ENCODE measurements around the gene SPESP1.

SPESP1 gene

DNA sequence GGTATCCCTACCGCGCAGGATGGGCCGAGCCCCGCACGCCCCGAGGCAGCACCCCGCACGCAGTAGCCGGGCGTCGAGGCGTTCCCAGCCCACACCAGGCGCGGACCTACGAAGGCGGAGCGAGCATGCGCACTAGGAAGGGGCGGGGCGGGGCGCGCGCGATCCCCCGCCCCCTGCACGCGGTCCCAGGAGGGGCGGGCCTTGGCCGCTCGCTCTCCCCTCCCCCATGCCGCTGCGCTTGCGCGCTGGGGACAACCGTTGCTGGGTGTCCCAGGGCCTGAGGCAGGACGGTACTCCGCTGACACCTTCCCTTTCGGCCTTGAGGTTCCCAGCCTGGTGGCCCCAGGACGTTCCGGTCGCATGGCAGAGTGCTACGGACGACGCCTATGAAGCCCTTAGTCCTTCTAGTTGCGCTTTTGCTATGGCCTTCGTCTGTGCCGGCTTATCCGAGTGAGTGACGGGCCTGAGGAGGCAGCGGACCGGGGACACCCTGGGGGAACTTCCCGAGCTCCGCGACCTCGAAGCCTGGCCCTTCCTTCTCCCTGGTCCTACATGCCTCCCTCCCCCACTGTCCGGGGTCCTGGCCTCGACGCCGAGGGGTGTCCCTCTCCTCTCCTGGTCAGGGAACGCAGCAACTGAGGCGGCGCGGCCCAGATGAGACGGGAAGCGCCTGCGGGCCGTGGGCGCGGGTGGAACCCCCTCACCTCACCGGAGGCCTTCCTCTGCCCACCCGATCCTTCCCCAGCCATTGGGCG lies at the start of gene SPESP1:
TSS of gene SPESP1 (plus strand) at position 258 of the 755 bp plus-strand sequence. CDS start at position 387, 129 bp downstream.
- Histone ChIP-seq H3K36me3 (ENCODE audit: control insufficient read depth, insufficient read depth, low read length) (no peaks in the 10 kb centered on the region), H3K9ac (ENCODE audit: low read depth, low read length) (no peak within 1 kb of the TSS), H3K9me3 (ENCODE audit: control insufficient read depth, insufficient read depth, low read length) (no peaks in the 10 kb centered on the region), H3K4me1 (ENCODE audit: control insufficient read depth, insufficient read depth, low read length) (no peaks in the 10 kb centered on the region), H3K4me3 (ENCODE audit: low read depth, low read length) (no peak within 1 kb of the TSS), H3K27me3 (ENCODE audit: control insufficient read depth, insufficient read depth, low read length) (no peaks in the 10 kb centered on the region)

GRCh38 chr15:68885070-68885469 lies 45.3 kb upstream of the SPESP1 start:
- H3K36me3 ChIP-seq (ENCODE audit: control insufficient read depth, insufficient read depth, low read length), result no peaks in the 10 kb centered on the region
- H3K9ac ChIP-seq (ENCODE audit: low read depth, low read length), result no peak overlapping the region
- no peaks in the 10 kb centered on the region for H3K27me3 ChIP-seq (ENCODE audit: control insufficient read depth, insufficient read depth, low read length)
- no peaks in the 10 kb centered on the region for H3K4me1 ChIP-seq (ENCODE audit: control insufficient read depth, insufficient read depth, low read length)
- no peak overlapping the region for H3K4me3 ChIP-seq (ENCODE audit: low read depth, low read length)
- H3K9me3 ChIP-seq (ENCODE audit: control insufficient read depth, insufficient read depth, low read length), result no peaks in the 10 kb centered on the region

DNA sequence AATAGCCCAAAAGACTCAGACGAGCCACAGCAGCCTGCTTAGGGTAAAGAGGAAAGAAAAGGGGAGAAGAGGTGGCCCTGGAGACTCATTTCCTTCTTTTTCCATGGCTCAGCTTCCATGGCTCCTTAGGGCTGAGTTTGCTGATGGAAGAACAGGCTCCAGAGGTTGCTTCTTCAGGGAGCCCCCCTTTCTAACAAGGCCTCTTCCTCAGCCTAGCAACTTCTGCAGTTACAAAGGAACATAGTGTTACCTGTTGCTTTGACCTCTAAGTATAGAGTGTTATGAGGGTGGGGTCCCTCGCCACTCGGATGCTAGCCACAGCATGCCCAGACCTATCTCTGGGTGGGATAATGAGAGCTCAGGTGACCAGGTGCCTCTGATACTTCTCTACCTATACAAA lies 43.2 kb upstream of the SPESP1 start:
- no peaks in the 10 kb centered on the region for H3K9me3 ChIP-seq (ENCODE audit: control insufficient read depth, insufficient read depth, low read length)
- no peak overlapping the region for H3K9ac ChIP-seq (ENCODE audit: low read depth, low read length)
- H3K36me3 ChIP-seq (ENCODE audit: control insufficient read depth, insufficient read depth, low read length), result no peaks in the 10 kb centered on the region
- no peak overlapping the region for H3K4me3 ChIP-seq (ENCODE audit: low read depth, low read length)
- H3K4me1 ChIP-seq (ENCODE audit: control insufficient read depth, insufficient read depth, low read length), result no peaks in the 10 kb centered on the region
- no peaks in the 10 kb centered on the region for H3K27me3 ChIP-seq (ENCODE audit: control insufficient read depth, insufficient read depth, low read length)

- Histone ChIP-seq H3K4me1 (ENCODE audit: control insufficient read depth, insufficient read depth, low read length) (no peaks in the 10 kb centered on the region), H3K4me3 (ENCODE audit: low read depth, low read length) (no peak overlapping the region), H3K36me3 (ENCODE audit: control insufficient read depth, insufficient read depth, low read length) (no peaks in the 10 kb centered on the region), H3K9ac (ENCODE audit: low read depth, low read length) (no peak overlapping the region), H3K27me3 (ENCODE audit: control insufficient read depth, insufficient read depth, low read length) (no peaks in the 10 kb centered on the region), H3K9me3 (ENCODE audit: control insufficient read depth, insufficient read depth, low read length) (no peaks in the 10 kb centered on the region)
Observed at GRCh38 chr15:68887819-68888218, 42.5 kb upstream of the SPESP1 start.

DNA sequence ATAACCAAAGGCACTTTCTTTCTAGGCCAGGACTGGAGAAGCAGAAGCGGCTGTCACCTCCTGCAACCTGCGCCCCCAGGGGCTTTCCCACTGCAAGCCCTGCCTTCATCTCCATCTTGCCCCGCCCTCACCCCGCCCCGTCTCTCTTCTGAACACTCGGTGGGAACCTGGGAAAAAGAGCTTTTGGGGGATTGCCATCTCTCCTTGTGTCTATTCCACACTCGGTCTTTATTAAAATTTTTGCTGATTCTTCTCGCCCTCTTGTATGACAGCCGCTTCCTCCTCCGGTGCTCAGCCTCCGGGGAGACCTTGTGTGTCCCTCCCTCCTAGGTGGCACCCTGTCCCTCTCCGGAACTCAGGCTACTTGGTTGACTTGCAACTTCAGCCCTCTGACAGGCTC lies 41.9 kb upstream of the SPESP1 start:
- H3K4me3 ChIP-seq (ENCODE audit: low read depth, low read length), result peak overlapping the region; percentile 48
- no peaks in the 10 kb centered on the region for H3K27me3 ChIP-seq (ENCODE audit: control insufficient read depth, insufficient read depth, low read length)
- H3K9me3 ChIP-seq (ENCODE audit: control insufficient read depth, insufficient read depth, low read length), result no peaks in the 10 kb centered on the region
- H3K4me1 ChIP-seq (ENCODE audit: control insufficient read depth, insufficient read depth, low read length), result no peaks in the 10 kb centered on the region
- H3K36me3 ChIP-seq (ENCODE audit: control insufficient read depth, insufficient read depth, low read length), result no peaks in the 10 kb centered on the region
- H3K9ac ChIP-seq (ENCODE audit: low read depth, low read length), result no peak overlapping the region

- Histone ChIP-seq H3K4me3 (ENCODE audit: low read depth, low read length) (no peak overlapping the region), H3K9me3 (ENCODE audit: control insufficient read depth, insufficient read depth, low read length) (no peaks in the 10 kb centered on the region), H3K4me1 (ENCODE audit: control insufficient read depth, insufficient read depth, low read length) (no peaks in the 10 kb centered on the region), H3K36me3 (ENCODE audit: control insufficient read depth, insufficient read depth, low read length) (no peaks in the 10 kb centered on the region), H3K27me3 (ENCODE audit: control insufficient read depth, insufficient read depth, low read length) (no peaks in the 10 kb centered on the region), H3K9ac (ENCODE audit: low read depth, low read length) (no peak overlapping the region)
Observed at GRCh38 chr15:68894208-68894607, 36.1 kb upstream of the SPESP1 start.

DNA sequence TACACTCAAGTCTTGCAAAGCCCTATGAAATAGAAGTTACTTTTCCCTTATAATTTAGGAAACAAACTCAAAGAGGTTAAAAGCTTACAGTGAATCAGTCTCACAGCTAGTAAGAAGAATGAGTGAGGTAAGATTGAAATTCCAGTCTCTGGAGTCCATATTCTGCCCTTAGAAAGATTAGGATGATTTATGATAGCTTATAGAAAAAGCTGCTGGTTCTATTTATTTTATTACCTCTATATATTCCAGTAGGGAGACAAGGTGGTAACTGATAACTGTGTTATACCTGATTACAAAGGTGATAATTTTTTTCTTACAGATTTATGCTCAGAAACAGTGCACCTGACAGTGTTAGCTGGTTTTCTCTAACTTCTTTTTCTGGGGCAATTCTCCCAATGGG lies 34.1 kb upstream of the SPESP1 start:
- no peaks in the 10 kb centered on the region for H3K4me1 ChIP-seq (ENCODE audit: control insufficient read depth, insufficient read depth, low read length)
- no peak overlapping the region for H3K9ac ChIP-seq (ENCODE audit: low read depth, low read length)
- H3K4me3 ChIP-seq (ENCODE audit: low read depth, low read length), result no peak overlapping the region
- no peaks in the 10 kb centered on the region for H3K27me3 ChIP-seq (ENCODE audit: control insufficient read depth, insufficient read depth, low read length)
- H3K36me3 ChIP-seq (ENCODE audit: control insufficient read depth, insufficient read depth, low read length), result no peaks in the 10 kb centered on the region
- H3K9me3 ChIP-seq (ENCODE audit: control insufficient read depth, insufficient read depth, low read length), result no peaks in the 10 kb centered on the region

GRCh38 chr15:68897016-68897415 lies 33.3 kb upstream of the SPESP1 start:
- H3K4me3 ChIP-seq (ENCODE audit: low read depth, low read length), result no peak overlapping the region
- H3K27me3 ChIP-seq (ENCODE audit: control insufficient read depth, insufficient read depth, low read length), result no peaks in the 10 kb centered on the region
- no peaks in the 10 kb centered on the region for H3K36me3 ChIP-seq (ENCODE audit: control insufficient read depth, insufficient read depth, low read length)
- H3K9me3 ChIP-seq (ENCODE audit: control insufficient read depth, insufficient read depth, low read length), result no peaks in the 10 kb centered on the region
- H3K9ac ChIP-seq (ENCODE audit: low read depth, low read length), result no peak overlapping the region
- no peaks in the 10 kb centered on the region for H3K4me1 ChIP-seq (ENCODE audit: control insufficient read depth, insufficient read depth, low read length)

- Histone ChIP-seq H3K4me3 (ENCODE audit: low read depth, low read length) (no peak overlapping the region), H3K36me3 (ENCODE audit: control insufficient read depth, insufficient read depth, low read length) (no peaks in the 10 kb centered on the region), H3K4me1 (ENCODE audit: control insufficient read depth, insufficient read depth, low read length) (no peaks in the 10 kb centered on the region), H3K9ac (ENCODE audit: low read depth, low read length) (no peak overlapping the region), H3K9me3 (ENCODE audit: control insufficient read depth, insufficient read depth, low read length) (no peaks in the 10 kb centered on the region), H3K27me3 (ENCODE audit: control insufficient read depth, insufficient read depth, low read length) (no peaks in the 10 kb centered on the region)
Observed at GRCh38 chr15:68900027-68900426, 30.3 kb upstream of the SPESP1 start.

DNA sequence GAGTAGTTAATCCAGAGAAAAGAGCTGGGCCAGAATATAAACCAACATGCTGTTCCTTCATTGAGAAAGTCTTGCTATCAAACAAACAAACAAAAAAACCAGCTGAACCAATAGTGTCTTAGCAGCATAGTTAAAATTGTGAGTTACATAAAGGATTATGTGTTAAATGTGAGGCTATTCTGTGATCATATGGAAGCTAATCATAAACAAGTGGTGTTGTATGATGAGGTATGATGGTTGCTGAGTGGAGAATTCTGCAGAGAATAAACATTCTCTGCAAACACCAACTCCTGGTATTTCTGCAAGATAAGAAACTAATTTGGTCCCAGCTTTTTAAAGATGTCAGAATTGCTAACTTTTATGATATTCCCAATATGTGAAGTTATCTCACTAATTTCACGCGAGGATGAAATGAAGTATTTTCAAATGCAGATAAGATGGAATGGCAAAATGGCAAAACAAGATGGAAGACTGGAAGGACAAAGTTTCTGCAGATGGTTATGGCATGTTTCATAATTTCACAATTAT lies 22.9 kb upstream of the SPESP1 start:
- Histone ChIP-seq H3K27me3 (ENCODE audit: control insufficient read depth, insufficient read depth, low read length) (no peaks in the 10 kb centered on the region), H3K9ac (ENCODE audit: low read depth, low read length) (no peak overlapping the region), H3K4me3 (ENCODE audit: low read depth, low read length) (no peak overlapping the region), H3K4me1 (ENCODE audit: control insufficient read depth, insufficient read depth, low read length) (no peaks in the 10 kb centered on the region), H3K9me3 (ENCODE audit: control insufficient read depth, insufficient read depth, low read length) (no peaks in the 10 kb centered on the region), H3K36me3 (ENCODE audit: control insufficient read depth, insufficient read depth, low read length) (no peaks in the 10 kb centered on the region)

- no peaks in the 10 kb centered on the region for H3K36me3 ChIP-seq (ENCODE audit: control insufficient read depth, insufficient read depth, low read length)
- no peak overlapping the region for H3K4me3 ChIP-seq (ENCODE audit: low read depth, low read length)
- no peaks in the 10 kb centered on the region for H3K9me3 ChIP-seq (ENCODE audit: control insufficient read depth, insufficient read depth, low read length)
- no peak overlapping the region for H3K9ac ChIP-seq (ENCODE audit: low read depth, low read length)
- H3K27me3 ChIP-seq (ENCODE audit: control insufficient read depth, insufficient read depth, low read length), result no peaks in the 10 kb centered on the region
- H3K4me1 ChIP-seq (ENCODE audit: control insufficient read depth, insufficient read depth, low read length), result no peaks in the 10 kb centered on the region
Observed at GRCh38 chr15:68909601-68910100, 20.7 kb upstream of the SPESP1 start.

- no peaks in the 10 kb centered on the region for H3K4me1 ChIP-seq (ENCODE audit: control insufficient read depth, insufficient read depth, low read length)
- H3K27me3 ChIP-seq (ENCODE audit: control insufficient read depth, insufficient read depth, low read length), result no peaks in the 10 kb centered on the region
- no peak overlapping the region for H3K9ac ChIP-seq (ENCODE audit: low read depth, low read length)
- no peak overlapping the region for H3K4me3 ChIP-seq (ENCODE audit: low read depth, low read length)
- H3K9me3 ChIP-seq (ENCODE audit: control insufficient read depth, insufficient read depth, low read length), result no peaks in the 10 kb centered on the region
- H3K36me3 ChIP-seq (ENCODE audit: control insufficient read depth, insufficient read depth, low read length), result no peaks in the 10 kb centered on the region
Observed at GRCh38 chr15:68910341-68910740, 20.0 kb upstream of the SPESP1 start.

Data from iPS-15b (cell line).